NT2/D1 (cell line): ENCODE data around the gene ZNF566.

Experiments
- YY1 ChIP-seq: IDR thresholded peaks from 2 replicates; pipeline ENCODE4 v1.6.1; 2011; ENCODE audit not compliant: insufficient read length, insufficient read depth
- ZNF274 ChIP-seq: IDR thresholded peaks from 2 replicates; pipeline ENCODE4 v1.6.1; 2011; ENCODE audit warnings: mild to moderate bottlenecking, low read depth, low read length

GRCh38 chr19:36401475-36401874 lies 87.9 kb downstream of the ZNF566 start:
- no peak for TF ChIP-seq YY1
- TF ChIP-seq ZNF274: no peak
